ENCODE data around the gene RAB8B.
"Not testable (repeated sequence)": the region's sequence is repeated elsewhere in the genome, so short reads cannot be mapped to it uniquely, and the experiment has no call there.

The RAB8B gene

GRCh38 chr15:63233667-63234423 is 44.4 kb downstream of the RAB8B start:
- in situ Hi-C loops (cut with MboI; ENCODE audit: low sequenced_read_pairs), result no loop called here

- in situ Hi-C loops (cut with MboI; ENCODE audit: low sequenced_read_pairs), result no loop called here
These were observed 45.1 kb downstream of the RAB8B start for GRCh38 chr15:63234451-63234870.

- in situ Hi-C loops (cut with MboI; ENCODE audit: low sequenced_read_pairs), result no loop called here
These were observed 46.9 kb downstream of the RAB8B start for GRCh38 chr15:63236272-63236671.

- in situ Hi-C loops (cut with MboI; ENCODE audit: low sequenced_read_pairs), result not testable (repeated sequence)
These were observed 47.7 kb downstream of the RAB8B start for GRCh38 chr15:63237086-63237485.

- in situ Hi-C loops (cut with MboI; ENCODE audit: low sequenced_read_pairs), result no loop called here
These were observed 48.8 kb downstream of the RAB8B start for GRCh38 chr15:63238171-63238570.

- in situ Hi-C loops (cut with MboI; ENCODE audit: low sequenced_read_pairs), result no loop called here
These were observed 49.4 kb downstream of the RAB8B start for GRCh38 chr15:63238796-63239195.

- in situ Hi-C loops (cut with MboI; ENCODE audit: low sequenced_read_pairs), result no loop called here
These were observed 50.7 kb downstream of the RAB8B start for GRCh38 chr15:63240109-63240508.

- in situ Hi-C loops (cut with MboI; ENCODE audit: low sequenced_read_pairs), result no loop called here
These were observed 51.9 kb downstream of the RAB8B start for GRCh38 chr15:63241316-63241715.

- in situ Hi-C loops (cut with MboI; ENCODE audit: low sequenced_read_pairs), result no loop called here
These were observed 53.7 kb downstream of the RAB8B start for GRCh38 chr15:63243101-63243500.

- in situ Hi-C loops (cut with MboI; ENCODE audit: low sequenced_read_pairs), result no loop called here
These were observed 54.4 kb downstream of the RAB8B start for GRCh38 chr15:63243776-63244175.

- in situ Hi-C loops (cut with MboI; ENCODE audit: low sequenced_read_pairs), result no loop called here
These were observed 55.0 kb downstream of the RAB8B start for GRCh38 chr15:63244399-63244798.

- in situ Hi-C loops (cut with MboI; ENCODE audit: low sequenced_read_pairs), result no loop called here
These were observed 55.7 kb downstream of the RAB8B start for GRCh38 chr15:63244976-63245645.

- in situ Hi-C loops (cut with MboI; ENCODE audit: low sequenced_read_pairs), result no loop called here
These were observed 57.5 kb downstream of the RAB8B start for GRCh38 chr15:63246691-63247469.

GRCh38 chr15:63250312-63250965 is 61.0 kb downstream of the RAB8B start:
- in situ Hi-C loops (cut with MboI; ENCODE audit: low sequenced_read_pairs), result no loop called here

GRCh38 chr15:63251701-63252100 is 62.3 kb downstream of the RAB8B start:
- in situ Hi-C loops (cut with MboI; ENCODE audit: low sequenced_read_pairs), result no loop called here

- in situ Hi-C loops (cut with MboI; ENCODE audit: low sequenced_read_pairs), result no loop called here
These were observed 62.9 kb downstream of the RAB8B start for GRCh38 chr15:63252292-63252691.

- in situ Hi-C loops (cut with MboI; ENCODE audit: low sequenced_read_pairs), result no loop called here
These were observed 65.6 kb downstream of the RAB8B start for GRCh38 chr15:63254991-63255390.

- in situ Hi-C loops (cut with MboI; ENCODE audit: low sequenced_read_pairs), result no loop called here
These were observed 66.1 kb downstream of the RAB8B start for GRCh38 chr15:63255489-63255990.

- in situ Hi-C loops (cut with MboI; ENCODE audit: low sequenced_read_pairs), result no loop called here
These were observed 67.2 kb downstream of the RAB8B start for GRCh38 chr15:63256433-63257274.

GRCh38 chr15:63258658-63259057 is 69.3 kb downstream of the RAB8B start:
- in situ Hi-C loops (cut with MboI; ENCODE audit: low sequenced_read_pairs), result no loop called here
